Frontal cortex (tissue), 4 donors: ENCODE measurements around the gene HIVEP1. TPM values are rescaled to one million over a fixed set of nuclear protein-coding genes. Genes with fewer than 3 reads are reported as not detected.
"Not testable (repeated sequence)": the region's sequence is repeated elsewhere in the genome, so short reads cannot be mapped to it uniquely, and the experiment has no call there.

Experiments used
- DNase-seq, 2 donors: peaks; one replicate each; pipeline ENCODE4 v3.0.0; 2012; ENCODE audit warnings: low spot score in 2 of 2
- FAIRE-seq: peaks from 2 replicates; lab custom pipeline; 2012; peaks lifted over from hg19 to GRCh38; lab: Jason Lieb, UNC
- total RNA-seq: library from RNA; depleted of rRNA; stranded (reverse); fragments of >200 nt; gene quantifications from one replicate; pipeline ENCODE4 v1.2.3, GENCODE V29; 2014
- donor health status: control.
- donor health status: control.
- donor health status: control.

Gene HIVEP1
- total RNA-seq, 1 donor from 2014 or later: 13.0 TPM

DNA sequence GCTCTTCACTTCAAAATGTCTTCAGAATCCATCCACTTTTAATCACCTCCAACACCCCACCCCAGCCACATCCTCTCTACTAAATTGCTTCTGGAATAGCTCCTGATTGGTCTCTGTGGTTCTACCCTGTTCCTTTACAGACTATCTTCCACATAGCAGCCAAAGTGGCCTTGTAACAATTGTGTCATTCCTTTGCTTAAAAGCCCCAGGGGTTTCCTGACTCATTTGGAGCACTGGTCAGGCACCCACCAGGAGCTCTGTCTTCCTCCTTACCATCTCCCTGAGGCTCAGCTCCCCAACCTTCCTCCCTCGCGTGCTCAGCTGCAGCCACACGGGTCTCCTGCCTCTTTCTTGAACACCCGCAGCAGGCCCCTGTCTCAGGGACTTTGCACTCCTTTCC lies 126.8 kb downstream of the HIVEP1 start:
- DNase-seq (no peak), FAIRE-seq (no peak)

- DNase-seq (no peak), FAIRE-seq (no peak)
These were observed 135.6 kb downstream of the HIVEP1 start for GRCh38 chr6:12147557-12148316.

DNA sequence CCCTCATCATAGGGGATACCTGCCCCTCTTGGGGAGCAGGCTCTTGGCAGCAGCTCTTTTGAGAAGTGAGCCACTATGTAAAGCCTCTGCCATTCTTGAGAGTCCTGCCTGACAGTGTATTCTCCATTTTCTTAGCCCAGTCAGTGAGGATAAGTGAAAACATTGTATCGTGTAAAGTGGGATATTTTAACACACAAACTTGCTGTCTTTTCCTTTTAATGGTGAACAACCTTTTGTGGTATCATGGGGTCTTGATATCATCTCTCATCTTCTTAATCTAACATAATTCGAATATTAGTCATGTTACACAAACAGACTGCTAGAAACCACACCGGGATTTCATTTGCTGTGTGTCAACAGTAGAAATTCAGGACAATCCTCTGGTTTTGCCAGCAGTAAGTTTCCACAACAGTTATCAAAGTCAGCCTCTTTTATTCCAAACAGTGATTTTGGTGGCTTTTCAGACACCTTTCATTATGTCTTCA lies 136.2 kb downstream of the HIVEP1 start:
- no peak for FAIRE-seq
- DNase-seq: no peak

- FAIRE-seq (no peak), DNase-seq (no peak)
These were observed 136.7 kb downstream of the HIVEP1 start for GRCh38 chr6:12148841-12149240.

DNA sequence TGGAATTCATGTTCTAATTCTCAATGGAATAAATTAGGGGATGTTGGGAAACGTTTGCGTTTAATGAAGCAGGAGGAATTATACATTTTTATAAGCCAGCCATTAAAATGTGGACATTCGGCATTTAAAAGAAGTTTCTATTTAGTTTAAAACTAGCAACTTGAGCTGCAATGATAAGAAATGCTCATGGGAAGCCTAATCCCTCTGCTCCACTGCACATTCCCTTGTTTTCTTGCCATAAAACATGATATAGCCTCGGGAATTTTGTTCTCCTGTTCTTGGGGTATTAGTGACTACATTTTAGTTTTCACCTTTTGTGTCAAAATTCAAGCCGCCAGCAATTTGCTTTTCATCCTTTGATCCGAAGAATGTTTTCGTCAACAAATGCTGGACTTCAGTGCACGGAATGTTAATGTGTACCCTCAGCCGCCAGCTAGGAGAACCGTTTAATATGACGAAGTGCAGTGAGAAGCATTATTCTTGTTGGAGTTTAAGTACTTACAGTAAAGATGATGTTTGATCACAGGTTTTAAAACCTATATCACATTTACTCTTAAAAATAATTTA lies 137.9 kb downstream of the HIVEP1 start:
- DNase-seq (no peak), FAIRE-seq (no peak)

DNA sequence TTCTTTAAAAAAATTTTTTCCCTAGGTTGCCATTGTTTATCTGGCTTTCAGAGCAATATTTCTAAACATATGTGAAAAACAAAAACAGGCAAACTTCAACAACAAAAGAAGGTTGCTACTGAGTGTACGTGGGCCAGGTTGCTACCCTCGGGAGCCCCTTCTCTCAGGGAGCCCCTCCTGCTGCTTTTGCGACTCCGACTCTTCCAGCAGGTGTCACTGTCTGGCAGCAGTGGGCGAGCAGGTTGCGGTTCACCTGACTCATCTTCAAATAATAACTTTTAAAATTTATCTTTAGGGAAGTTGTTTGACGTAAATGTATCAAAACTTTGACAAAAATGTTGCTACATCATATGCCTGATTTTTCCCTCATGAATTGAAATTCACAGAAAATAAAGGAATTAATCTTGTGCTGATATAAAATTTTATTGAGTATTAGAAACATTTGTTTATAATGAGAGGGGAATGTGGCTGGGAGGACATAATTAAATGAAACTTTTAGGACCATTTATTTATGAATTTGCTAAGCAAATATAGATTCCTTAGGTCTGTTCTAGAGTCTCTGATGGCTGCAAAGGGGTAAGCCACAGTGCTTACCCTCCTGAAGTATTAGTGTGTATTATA lies 138.8 kb downstream of the HIVEP1 start:
- DNase-seq (no peak), FAIRE-seq (no peak)

DNA sequence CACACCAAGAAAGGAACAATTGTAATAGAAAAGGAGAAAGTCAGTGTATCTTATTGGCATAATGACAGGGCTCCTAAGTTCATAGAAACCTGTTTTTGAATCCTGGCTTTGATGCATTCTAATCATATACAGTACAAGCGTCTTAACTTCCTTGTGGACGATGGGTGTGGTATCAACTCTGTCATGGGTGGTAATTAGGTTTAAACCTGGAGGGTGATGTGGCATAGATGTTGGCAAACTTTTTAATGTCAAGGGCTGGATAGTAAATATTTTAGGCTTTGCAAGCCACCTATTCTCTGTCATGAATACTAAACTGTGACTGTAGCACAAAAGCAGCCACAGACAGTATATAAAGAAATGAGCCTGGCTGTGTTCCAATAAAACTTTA lies 139.3 kb downstream of the HIVEP1 start:
- FAIRE-seq (no peak), DNase-seq (no peak)

DNA sequence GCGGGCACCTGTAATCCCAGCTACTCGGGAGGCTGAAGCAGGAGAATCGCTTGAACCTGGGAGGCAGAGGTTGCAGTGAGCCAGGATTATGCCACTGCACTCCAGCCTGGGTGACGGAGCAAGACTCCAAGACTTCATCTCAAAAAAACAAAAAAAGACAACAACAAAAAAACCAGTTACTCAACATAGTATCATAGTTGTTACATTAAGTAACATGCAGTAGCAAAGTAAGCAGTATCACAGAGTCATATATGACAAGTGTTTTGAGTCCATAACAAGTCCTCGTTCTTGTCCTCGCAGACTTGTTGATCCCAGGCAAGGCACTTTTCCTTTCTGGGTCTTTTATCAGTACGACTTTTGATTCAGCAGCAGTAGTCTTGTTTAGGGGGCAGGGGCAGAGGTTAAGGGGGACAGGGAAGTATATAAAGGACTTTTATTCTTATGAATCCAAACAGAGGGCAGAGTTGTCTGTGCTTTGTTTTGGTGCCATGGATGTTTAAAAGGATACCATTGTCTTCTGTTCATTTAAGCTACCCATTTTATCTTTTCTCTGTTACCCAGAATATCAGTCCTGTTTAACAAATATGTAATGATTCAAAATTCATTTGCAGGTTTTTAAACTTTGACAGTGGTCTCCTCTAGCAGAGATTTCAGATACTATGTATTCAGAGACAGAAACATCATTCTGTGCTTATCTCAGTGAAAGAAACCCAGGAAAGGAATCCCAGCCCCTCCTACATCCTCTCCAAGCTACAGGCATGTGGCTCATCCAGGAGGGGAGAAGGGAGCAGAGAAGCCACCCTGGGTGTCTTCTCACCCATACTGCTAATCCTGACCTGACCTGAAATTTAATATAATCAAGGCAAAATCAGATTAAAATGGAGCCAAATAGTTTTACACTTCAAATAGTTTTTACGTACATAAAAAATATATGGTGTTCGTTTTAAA lies 140.2 kb downstream of the HIVEP1 start:
- no peak for FAIRE-seq
- peak in 1 of 2 donors; percentile 6 for DNase-seq

- not testable (repeated sequence) for FAIRE-seq, DNase-seq
These were observed 143.7 kb downstream of the HIVEP1 start for GRCh38 chr6:12155769-12156168.

DNA sequence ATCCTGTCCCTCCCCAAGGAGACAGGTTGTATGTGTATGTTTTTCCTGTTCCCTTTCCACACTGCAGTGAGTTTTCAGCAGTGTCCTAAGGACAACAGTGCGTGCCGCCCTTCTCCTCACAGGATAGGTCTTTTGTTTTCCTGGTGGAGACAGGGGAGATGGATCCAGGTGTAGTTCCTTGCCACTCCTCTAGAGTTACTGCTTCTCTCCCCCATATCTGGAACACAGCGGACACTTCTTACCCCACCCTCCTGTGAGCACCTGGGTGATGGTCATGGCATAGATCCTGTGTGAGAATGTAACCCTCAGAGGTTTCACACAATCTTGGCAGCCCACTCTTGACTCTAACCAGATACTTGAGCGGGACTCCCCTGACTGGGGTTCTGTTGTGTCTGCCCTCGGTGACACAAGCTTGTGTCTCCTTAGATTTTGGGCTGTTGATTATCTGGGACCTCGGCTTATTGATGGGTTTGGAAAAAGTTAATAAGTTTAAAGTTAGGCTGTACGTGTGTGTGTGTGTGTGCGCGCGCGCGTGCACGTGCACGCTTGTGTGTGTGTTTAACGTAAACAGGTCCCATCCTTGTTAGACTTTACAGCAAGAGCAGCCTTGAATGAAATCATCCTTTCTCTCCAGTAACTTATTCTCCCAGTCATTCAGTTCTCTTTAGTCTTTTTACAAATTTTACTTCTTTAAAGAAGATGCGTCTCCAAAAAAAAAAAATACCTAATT lies 146.7 kb downstream of the HIVEP1 start:
- DNase-seq (no peak), FAIRE-seq (no peak)

DNA sequence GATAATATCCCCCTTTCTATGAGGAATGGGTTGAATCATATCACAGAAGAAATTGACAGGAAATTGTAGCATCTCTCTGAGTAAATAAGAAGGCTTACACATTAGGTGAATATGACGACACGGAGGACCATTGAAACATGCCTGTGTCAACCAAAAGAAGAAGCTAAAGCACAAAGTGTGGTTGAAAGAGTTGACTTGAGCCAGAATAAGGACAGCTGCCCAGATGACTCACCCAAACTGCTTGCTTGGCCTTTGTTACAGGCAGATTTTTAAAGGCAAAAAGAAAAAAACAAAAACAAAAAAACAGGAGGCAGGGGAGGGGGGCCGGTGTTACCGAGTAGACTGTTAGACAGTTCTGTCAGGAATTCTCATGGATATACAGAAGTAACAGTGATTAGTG lies 148.2 kb downstream of the HIVEP1 start:
- FAIRE-seq: no peak

DNA sequence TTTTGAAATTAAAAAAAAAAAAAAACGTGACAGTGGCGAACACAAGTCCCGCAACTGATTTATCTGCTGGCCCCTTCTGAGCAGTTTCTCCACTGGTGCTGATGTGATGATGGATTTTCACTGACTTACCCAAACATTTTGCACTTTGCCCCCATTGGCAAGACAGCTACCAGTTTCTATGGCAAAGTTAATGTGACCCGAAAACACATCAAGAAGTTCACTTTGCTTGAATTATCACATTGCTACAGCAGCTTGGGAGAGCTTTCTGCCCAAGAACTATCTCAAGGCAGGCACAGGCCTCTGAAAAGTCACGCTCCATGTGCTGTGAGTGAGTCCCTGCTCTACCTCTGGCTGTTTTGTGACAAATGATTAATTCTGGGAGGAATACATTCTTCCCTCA lies 150.1 kb downstream of the HIVEP1 start:
- FAIRE-seq (no peak), DNase-seq (no peak)

More for the DNA sequence above, 148.2 kb downstream of the HIVEP1 start:
- DNase-seq: peak in 1 of 2 donors; percentile 12

DNA sequence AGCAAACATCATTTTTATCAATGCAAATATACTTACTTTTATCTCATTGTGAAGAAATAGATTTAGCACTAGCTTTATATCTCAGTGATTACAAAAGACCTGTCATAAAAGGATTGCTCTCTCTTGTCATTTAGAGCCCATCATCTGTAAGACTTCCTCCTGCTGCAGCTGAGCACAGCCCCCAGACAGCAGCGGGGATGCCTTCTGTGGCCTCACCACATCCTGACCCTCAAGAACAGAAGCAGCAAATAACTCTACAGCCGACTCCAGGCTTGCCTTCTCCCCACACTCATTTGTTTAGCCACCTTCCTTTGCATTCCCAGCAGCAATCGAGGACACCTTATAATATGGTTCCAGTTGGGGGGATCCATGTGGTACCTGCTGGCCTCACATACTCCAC lies 151.0 kb downstream of the HIVEP1 start:
- FAIRE-seq: no peak
- no peak for DNase-seq

GRCh38 chr6:12163744-12164507 lies 151.8 kb downstream of the HIVEP1 start:
- no peak for FAIRE-seq
- no peak for DNase-seq

GRCh38 chr6:12164508-12164770 lies 152.3 kb downstream of the HIVEP1 start:
- FAIRE-seq (no peak), DNase-seq (no peak)

GRCh38 chr6:12165297-12165696 lies 153.2 kb downstream of the HIVEP1 start:
- FAIRE-seq (no peak), DNase-seq (no peak)

GRCh38 chr6:12165722-12166280 lies 153.7 kb downstream of the HIVEP1 start:
- DNase-seq (no peak), FAIRE-seq (no peak)

DNA sequence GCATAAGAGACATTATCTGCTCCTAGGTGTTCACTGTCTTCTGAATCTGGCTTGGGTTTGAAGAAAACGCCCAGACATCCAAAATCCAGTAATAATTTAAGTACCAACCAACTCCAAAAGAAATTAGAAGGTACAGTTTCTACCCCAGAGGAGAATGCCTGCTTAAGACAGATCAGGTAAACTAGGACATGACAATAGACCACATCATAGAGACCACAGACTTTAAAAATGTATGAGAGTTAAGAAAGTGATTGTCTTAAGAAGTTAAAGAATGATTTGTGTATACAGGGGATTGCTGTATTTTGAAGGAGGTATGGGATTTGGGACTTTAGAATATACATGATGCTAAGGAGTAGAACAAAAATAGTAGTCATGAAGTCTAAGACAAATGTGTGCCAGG lies 157.3 kb downstream of the HIVEP1 start:
- FAIRE-seq (no peak), DNase-seq (no peak)
